Breast epithelium (tissue), 3 donors: Measurements from ENCODE around the gene SETD2.

Experiments used
- CTCF ChIP-seq, 3 donors: fragments of 450-650 bp; IDR thresholded peaks; one replicate each; pipeline ENCODE4 v1.5.1; 2016 to 2017; ENCODE audit warnings: antibody characterized with exemption in 3 of 3, mild to moderate bottlenecking in 3 of 3, moderate library complexity in 3 of 3
- POLR2AphosphoS5 ChIP-seq, 3 donors: sonication (generic); formaldehyde crosslinking; IDR thresholded peaks; one replicate each; pipeline ENCODE4 v1.6.1; 2017; ENCODE audit warnings: antibody characterized with exemption in 3 of 3

- TF ChIP-seq CTCF (IDR thresholded peaks at IDR 0.05) = no peak
- peak in 1 of 3 donors; percentile 26 for TF ChIP-seq POLR2AphosphoS5 (IDR thresholded peaks at IDR 0.05)
These were observed 176.0 kb downstream of the SETD2 start for GRCh38 chr3:46987743-46988401.
